ENCODE results near the gene ISCU.

- TF ChIP-seq, protein P1, sequence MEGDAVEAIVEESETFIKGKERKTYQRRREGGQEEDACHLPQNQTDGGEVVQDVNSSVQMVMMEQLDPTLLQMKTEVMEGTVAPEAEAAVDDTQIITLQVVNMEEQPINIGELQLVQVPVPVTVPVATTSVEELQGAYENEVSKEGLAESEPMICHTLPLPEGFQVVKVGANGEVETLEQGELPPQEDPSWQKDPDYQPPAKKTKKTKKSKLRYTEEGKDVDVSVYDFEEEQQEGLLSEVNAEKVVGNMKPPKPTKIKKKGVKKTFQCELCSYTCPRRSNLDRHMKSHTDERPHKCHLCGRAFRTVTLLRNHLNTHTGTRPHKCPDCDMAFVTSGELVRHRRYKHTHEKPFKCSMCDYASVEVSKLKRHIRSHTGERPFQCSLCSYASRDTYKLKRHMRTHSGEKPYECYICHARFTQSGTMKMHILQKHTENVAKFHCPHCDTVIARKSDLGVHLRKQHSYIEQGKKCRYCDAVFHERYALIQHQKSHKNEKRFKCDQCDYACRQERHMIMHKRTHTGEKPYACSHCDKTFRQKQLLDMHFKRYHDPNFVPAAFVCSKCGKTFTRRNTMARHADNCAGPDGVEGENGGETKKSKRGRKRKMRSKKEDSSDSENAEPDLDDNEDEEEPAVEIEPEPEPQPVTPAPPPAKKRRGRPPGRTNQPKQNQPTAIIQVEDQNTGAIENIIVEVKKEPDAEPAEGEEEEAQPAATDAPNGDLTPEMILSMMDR (IDR thresholded peaks at IDR 0.05 in 4 of 5, conservative IDR thresholded peaks at IDR 0.05 in 1 of 5), result no peak
- no peak for TF ChIP-seq POLR2A (IDR thresholded peaks at IDR 0.05)
Measured at GRCh38 chr12:108571609-108572165, 9.3 kb downstream of the ISCU start.

All from gastrocnemius medialis (tissue), 4 donors.